ENCODE measurements around the gene BTBD16. TPM values are rescaled to one million over a fixed set of nuclear protein-coding genes. Genes with fewer than 3 reads are reported as not detected.

Gene BTBD16
- polyA plus RNA-seq, 1 experiment, result not detected

DNA sequence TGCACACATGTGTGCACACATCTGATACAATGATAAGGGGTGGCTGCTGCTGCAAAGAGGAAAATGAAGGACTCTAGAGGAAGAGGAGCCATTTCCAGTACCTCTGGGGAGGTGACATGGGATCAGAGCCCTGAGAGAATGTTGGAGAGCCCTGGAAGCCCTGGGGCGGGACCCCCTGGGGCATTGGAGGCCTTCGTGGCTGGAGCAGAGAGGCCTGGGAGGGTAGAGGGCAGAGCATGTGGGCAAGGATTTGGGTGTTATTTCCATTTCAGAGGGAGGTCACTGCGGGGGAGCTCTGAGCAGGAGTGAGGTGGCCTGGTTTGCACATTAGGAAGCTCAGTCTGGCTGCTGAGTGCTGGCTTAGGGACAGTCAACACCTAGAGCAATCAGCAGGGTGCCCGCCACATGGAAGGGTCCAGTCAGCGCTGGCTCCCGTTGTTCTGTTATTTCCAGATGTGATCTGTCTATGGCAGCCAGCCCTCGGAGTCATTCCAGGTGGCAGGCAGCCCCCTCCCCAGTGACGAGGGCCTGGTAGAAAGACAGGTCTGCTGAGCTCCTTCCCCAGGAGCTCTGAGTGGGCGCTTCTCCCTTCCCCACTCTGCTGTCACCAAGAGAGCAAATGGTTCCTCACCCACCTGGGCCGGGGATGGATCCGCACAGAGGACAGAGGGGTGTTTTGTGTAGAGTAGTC is 24.1 kb upstream of the BTBD16 start:
- Histone ChIP-seq H3K27me3 (ENCODE audit: control insufficient read depth, insufficient read depth, low read length) (no peaks in the 10 kb centered on the region), H3K9me3 (ENCODE audit: control insufficient read depth, insufficient read depth, low read length) (no peaks in the 10 kb centered on the region), H3K27ac (ENCODE audit: low read depth, low read length) (no peak overlapping the region), H3K4me3 (ENCODE audit: low read depth, low read length) (no peak overlapping the region)
- TF ChIP-seq, protein P1, sequence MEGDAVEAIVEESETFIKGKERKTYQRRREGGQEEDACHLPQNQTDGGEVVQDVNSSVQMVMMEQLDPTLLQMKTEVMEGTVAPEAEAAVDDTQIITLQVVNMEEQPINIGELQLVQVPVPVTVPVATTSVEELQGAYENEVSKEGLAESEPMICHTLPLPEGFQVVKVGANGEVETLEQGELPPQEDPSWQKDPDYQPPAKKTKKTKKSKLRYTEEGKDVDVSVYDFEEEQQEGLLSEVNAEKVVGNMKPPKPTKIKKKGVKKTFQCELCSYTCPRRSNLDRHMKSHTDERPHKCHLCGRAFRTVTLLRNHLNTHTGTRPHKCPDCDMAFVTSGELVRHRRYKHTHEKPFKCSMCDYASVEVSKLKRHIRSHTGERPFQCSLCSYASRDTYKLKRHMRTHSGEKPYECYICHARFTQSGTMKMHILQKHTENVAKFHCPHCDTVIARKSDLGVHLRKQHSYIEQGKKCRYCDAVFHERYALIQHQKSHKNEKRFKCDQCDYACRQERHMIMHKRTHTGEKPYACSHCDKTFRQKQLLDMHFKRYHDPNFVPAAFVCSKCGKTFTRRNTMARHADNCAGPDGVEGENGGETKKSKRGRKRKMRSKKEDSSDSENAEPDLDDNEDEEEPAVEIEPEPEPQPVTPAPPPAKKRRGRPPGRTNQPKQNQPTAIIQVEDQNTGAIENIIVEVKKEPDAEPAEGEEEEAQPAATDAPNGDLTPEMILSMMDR (IDR thresholded peaks at IDR 0.05; ENCODE audit: low read depth, low read length), result no peak
- POLR2A ChIA-PET, result no interaction called here
- CTCF ChIA-PET, result interaction anchor here (1.1 to 2.0 kb wide), 2 partner anchors 21 kb away, joined by 4 to 6 read pairs; no protein-coding TSS in a partner anchor
- no peak for DNase-seq (ENCODE audit: low read depth, low spot score)

DNA sequence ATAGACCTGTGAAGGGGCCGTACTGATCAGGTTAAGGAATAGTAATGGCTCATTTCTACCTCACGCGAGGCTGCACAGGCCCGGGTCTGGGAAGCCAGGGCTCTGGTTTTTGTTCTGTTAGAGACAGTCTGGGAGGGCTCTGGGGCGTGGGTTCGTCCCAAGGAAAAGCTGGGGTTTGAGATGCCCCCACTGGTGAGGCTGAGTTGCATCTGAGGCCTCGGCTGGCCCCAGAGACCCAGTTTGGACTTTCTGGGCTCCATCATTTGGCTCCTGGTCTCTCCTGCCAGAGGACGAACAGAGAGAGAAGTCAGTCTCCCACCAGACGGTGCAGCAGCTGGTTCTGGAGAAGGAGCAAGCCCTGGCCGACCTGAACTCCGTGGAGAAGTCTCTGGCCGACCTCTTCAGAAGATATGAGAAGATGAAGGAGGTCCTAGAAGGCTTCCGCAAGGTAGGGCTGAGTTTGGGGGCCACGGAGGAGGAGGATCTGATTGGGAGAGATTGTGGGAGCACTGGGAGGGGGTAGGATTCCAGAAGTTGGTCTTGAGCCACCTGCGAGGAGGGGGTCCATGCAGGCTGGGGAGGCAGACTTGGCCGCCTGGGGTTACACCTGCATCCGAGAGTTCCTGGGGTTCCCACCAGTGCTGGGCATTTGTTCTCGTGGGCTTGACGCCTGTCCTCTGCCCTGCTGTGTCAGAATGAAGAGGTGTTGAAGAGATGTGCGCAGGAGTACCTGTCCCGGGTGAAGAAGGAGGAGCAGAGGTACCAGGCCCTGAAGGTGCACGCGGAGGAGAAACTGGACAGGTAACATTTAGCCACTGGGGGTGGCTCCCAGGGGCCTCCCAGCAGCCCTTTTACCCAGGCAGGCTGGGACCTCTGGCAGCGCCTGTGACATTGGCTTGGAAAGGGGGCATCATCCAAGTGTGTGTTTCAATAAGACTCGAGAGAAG is 22.5 kb upstream of the BTBD16 start:
- no peak overlapping the region for H3K27ac ChIP-seq (ENCODE audit: low read depth, low read length)
- H3K9me3 ChIP-seq (ENCODE audit: control insufficient read depth, insufficient read depth, low read length), result no peaks in the 10 kb centered on the region
- no peak overlapping the region for H3K4me3 ChIP-seq (ENCODE audit: low read depth, low read length)
- H3K27me3 ChIP-seq (ENCODE audit: control insufficient read depth, insufficient read depth, low read length), result no peaks in the 10 kb centered on the region
- ChIA-PET CTCF (interaction anchor here (1.3 kb wide), 1 partner anchor 19 kb away, joined by 3 read pairs; no protein-coding TSS in a partner anchor), POLR2A (no interaction called here)
- TF ChIP-seq, protein P1 (IDR thresholded peaks at IDR 0.05; ENCODE audit: low read depth, low read length), result no peak
- DNase-seq (ENCODE audit: low read depth, low spot score), result no peak

DNA sequence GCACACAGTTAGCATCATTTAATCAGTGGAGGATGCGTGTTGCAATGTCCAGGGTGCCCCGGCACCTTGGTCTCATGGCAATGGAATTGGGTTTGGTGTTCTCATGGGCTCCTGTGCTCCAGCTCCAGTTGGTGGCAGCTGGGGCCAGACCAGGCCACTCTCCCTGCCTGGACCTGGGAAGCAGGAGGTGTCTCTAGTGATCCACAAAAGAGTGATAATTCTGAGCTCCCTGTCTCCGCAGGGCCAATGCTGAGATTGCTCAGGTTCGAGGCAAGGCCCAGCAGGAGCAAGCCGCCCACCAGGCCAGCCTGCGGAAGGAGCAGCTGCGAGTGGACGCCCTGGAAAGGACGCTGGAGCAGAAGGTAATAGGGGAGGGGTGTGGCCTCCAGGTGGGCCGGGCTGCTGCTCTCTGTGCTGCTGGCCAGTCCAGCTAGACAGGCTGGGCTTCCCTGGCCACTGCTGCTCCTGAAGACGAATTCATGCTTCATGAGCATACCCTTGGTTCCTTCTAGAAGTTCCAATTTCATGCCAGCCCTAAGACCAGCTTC is 21.7 kb upstream of the BTBD16 start:
- Histone ChIP-seq H3K4me3 (ENCODE audit: low read depth, low read length) (no peak overlapping the region), H3K27ac (ENCODE audit: low read depth, low read length) (no peak overlapping the region), H3K9me3 (ENCODE audit: control insufficient read depth, insufficient read depth, low read length) (no peaks in the 10 kb centered on the region), H3K27me3 (ENCODE audit: control insufficient read depth, insufficient read depth, low read length) (no peaks in the 10 kb centered on the region)
- POLR2A ChIA-PET, result no interaction called here
- TF ChIP-seq, protein P1 (IDR thresholded peaks at IDR 0.05; ENCODE audit: low read depth, low read length), result no peak
- CTCF ChIA-PET, result interaction anchor here (1.3 kb wide), 1 partner anchor 19 kb away, joined by 3 read pairs; no protein-coding TSS in a partner anchor
- DNase-seq (ENCODE audit: low read depth, low spot score), result no peak

DNA sequence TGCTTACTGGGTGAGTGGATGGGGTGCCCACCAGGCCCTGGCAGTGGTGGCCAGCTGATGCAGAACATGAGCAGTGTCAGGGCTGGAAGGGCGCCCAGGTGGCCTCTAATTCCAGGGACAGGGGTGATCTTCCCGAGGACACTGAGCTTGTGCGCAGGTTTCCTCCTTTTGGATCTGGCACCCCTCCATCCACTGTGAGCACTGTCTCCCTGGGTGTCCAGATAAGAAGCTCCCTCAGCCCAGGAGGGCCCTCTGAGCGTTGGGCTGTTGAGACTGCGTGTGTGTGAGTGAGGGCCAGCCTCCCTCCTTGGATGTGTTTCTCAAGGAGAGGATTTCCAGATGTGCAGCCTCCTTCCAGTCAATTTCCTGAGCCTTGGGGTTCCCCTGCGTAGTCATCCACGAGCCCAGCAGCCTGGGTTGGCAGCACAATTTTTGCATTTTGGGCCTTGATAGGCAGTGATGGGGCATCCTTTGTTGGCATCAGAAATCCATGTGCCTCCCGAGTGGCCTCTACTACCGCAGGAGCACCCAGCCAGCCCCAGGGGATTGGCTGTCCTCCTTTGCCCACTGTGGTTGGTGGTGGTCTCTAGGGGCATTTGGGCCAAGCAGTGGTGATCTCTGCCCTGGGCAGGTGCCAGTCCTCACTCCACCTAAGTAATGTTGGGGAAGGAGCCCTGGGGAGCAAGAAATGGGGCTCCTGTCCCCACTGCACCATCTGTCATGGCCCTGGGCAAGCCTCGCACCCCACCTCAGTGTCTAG is 20.9 kb upstream of the BTBD16 start:
- no peak overlapping the region for H3K27ac ChIP-seq (ENCODE audit: low read depth, low read length)
- H3K9me3 ChIP-seq (ENCODE audit: control insufficient read depth, insufficient read depth, low read length), result no peaks in the 10 kb centered on the region
- DNase-seq (ENCODE audit: low read depth, low spot score), result no peak
- POLR2A ChIA-PET, result no interaction called here
- CTCF ChIA-PET, result interaction anchor here (0.8 kb wide), 1 partner anchor 18 kb away, joined by 6 read pairs; no protein-coding TSS in a partner anchor
- no peak overlapping the region for H3K4me3 ChIP-seq (ENCODE audit: low read depth, low read length)
- TF ChIP-seq, protein P1 (IDR thresholded peaks at IDR 0.05; ENCODE audit: low read depth, low read length), result no peak
- no peaks in the 10 kb centered on the region for H3K27me3 ChIP-seq (ENCODE audit: control insufficient read depth, insufficient read depth, low read length)

Data from AG04450 (cell line).